Fibroblast of skin of back (primary cell): ENCODE data around the gene CPA2.
A peak's percentile ranks its signal among the peaks of the same experiment; 100 is the strongest.

ENCODE experiments used
- DNase-seq: peaks from one replicate; pipeline ENCODE4 v3.0.0-alpha.2; 2013

CPA2 gene

DNA sequence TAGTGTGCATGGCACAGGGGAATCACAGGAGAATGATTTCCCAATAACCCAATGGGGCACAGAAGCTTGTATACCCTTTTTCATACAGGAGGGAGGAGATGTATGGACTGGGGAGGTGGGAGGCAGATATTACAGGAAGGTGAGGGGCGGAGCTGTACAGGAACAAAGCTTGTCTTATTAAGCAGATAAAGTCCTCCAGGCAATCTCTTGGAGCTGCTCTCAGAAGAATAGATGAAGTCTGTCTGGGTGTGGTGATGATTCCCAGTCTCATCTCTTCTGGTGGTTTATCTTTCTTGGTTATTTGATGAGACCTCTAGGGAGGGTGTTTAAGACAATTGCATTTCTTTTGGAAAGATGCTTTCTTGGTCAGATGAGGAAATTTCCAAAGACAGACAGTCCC is 52.9 kb downstream of the CPA2 start:
- no peak for DNase-seq

DNA sequence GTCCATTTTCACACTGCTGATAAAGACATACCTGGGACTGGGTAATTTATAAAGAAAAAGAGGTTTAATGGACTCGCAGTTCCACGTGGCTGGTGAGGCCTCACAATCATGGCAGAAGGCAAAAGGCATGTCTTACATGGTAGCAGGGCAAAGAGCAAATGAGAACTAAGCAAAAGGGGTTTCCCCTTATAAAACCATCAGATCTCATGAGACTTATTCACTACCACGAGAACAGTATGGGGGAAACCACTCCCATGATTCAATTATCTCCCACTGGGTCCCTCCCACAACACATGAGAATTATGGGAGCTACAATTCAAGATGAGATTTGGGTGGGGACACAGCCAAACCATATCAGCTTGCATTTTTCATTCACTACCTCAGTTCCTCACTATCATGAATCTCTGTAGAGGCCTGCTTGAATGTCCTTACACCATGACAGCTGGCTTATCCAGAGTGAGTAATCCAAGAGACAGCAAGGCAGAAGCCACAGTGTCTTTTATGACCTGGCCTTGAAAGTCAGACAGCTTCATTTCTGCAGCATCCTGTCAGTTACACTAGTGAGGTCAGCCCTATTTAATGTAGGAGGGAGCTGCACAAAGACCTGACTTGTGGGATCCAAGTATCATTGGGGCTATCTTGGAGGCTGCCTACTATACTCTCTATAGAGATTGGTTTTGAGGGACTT is 55.0 kb downstream of the CPA2 start:
- DNase-seq, result peak; percentile 43

GRCh38 chr7:130322615-130323014 is 56.0 kb downstream of the CPA2 start:
- DNase-seq, result no peak

GRCh38 chr7:130324306-130324943 is 57.8 kb downstream of the CPA2 start:
- DNase-seq, result no peak

- no peak for DNase-seq
These were observed 63.0 kb downstream of the CPA2 start for GRCh38 chr7:130329681-130330080.

DNA sequence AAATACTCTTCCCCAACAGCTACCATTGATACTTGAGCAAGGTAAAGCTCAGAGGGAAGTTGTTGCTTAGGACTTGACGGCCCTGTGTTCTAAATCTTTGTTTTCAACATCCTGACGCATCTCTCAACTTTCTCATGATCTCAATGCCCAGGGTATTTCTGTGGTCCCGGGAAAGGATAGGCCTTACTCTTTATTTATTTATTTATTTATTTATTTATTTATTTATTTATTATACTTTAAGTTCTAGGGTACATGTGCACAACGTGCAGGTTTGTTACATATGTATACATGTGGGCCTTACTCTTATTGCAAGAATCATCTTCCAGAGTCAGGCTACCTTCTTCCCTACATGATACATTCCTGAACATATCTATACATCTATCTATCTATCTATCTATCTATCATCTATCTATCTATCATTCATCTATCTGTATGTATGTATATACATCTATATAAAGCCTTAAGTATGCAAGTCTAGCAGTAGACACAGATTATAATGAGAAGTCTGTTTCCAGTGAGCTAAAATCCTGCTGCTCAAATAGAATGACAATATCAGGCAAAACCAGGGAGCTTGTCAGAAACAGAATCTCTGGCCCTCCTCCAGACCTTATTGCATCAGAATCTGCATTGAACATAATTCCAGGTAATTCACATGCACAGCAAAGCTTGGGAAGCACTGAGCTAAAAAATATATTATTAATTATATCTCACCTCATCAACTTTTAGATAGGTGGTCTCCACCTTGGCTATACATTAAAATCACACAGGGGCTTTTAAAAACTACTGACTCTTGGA is 65.8 kb downstream of the CPA2 start:
- DNase-seq, result no peak

DNA sequence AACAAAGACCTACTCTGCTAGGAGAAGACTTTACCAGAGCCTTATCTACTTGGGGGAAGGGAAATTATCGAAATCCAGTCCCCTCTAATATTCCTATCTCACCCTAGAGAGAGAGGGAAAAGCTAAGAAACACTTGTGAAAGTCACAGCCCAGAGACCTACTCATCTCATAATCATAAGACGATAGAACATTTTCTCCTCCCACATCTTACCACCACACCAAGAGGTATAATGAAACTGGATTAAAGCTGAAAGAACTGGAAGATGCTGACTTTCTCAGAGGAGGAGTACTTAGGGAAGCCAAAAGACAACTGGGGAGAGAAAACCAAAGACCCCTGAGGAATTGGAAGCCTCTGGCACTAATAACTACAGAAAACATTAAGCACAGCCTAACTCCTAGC is 67.2 kb downstream of the CPA2 start:
- DNase-seq, result no peak

DNA sequence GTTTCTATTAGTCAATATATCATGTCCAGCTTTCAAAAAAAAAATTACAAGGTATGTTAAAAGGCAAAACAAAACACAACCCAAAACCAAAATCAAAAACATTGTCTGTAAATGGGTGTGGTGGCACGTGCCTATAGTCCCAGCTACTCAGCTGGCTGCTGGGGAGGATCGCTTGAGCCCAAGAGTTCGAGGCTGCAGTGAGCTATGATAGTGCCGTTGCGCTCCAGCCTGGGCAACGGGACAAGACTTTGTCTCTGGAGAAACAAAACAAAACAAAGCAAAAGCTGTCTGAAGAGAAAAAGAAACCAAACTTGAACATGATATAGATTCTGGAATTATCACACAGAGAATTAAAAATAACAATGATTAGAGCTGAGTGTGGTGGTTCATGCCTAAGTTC is 67.6 kb downstream of the CPA2 start:
- DNase-seq, result peak; percentile 22

DNA sequence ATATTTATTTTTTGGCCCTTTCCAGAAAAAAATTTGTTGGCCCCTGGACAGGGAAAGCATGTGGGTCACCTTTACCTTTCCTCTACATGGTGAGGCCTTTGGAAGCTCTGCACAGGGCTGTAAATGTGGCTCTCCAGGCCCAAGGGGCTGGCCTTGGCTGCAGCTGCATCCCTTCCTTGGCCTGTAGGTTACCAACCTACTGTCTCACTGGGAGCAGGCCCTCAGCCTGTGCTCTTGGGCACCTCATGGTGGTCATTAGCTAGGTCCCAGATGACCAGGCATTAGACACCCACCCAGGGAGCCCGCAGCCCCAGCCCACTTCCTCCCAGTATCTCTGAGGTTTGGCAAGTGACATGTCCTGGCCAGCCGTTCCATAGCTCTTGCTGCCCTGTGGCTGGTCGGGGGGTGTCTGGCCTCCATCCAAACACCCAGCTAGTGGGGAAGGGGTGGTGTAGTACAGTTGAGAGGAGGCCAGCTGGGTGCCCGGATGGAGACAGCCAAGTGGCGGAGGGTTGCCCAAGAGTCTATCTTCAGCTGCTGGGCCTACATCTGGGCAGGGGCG is 70.8 kb downstream of the CPA2 start:
- DNase-seq, result no peak

DNA sequence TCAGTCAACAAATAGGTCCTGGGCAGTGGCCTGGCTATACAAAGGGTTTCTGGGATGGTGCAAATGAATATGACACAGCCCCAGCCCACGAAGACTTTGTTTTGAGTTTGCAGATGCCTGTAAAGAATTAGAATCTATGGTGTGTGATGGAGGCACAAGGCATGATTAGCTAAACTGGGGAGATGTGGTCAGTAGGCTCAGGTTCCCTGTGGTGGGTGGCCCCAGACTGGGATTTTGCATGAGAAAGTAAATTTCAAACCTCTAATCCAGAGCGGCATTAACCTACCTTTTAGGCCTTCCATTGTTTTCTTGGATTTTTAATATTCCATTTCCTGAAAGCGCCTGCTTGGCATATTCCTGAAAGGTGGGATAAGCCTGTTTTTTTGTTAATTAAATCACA is 71.6 kb downstream of the CPA2 start:
- DNase-seq, result no peak
